GM12874 (cell line): ENCODE data around the gene DUSP16.

Source experiments
- CTCF ChIP-seq: IDR thresholded peaks from 2 replicates; pipeline ENCODE4 v1.5.1; 2011; ENCODE audit warnings: low read depth, mild to moderate bottlenecking, control low read depth, low read length, moderate library complexity; ENCODE audit not compliant: insufficient read depth

Gene DUSP16

DNA sequence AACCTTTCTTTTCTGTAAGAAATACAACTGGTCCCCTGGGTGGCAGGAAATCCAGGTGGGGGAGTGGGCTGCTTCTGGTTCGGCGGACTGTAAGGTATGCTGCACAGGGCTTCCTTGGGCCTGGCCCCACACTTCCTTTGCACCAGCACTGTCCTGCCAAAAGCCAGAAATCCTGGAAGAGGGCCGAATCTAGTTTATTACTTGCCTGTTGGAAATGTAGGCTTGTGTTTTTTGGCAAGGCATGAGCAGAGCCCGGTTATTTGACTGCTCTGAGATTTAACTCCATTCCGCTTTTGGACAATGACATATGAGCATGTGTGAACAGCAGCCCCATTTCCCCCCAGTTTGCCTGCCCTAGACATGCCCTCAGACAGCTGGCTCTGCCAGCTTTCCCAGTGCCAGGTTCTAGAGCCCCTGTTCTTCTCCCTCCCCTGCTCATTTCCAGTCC, 119.2 kb downstream of the DUSP16 start:
- no peak for TF ChIP-seq CTCF

DNA sequence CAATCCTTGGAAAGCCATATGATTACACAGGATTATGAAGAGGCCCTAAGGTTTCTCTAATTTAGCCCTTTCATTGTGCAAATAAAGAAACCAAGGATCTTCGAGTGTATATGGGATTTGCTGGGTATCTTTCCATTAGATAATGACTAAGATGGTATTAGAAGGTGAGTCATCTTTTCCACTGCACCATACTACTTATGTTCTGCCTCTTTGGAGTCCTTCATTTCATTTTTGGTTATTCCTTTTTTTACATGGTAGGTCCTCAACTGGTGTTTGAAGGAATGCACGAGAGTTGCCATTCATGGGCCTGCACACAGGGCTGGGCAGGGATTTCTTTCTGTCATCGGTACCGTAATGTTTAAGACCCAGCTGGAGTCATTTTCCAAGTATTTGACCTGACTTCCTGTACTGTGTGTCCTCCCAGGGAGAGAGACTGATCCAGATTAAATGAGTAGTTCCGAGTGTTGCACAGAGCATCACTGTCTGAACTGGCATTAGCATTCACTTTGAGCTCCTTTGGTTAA, 120.1 kb downstream of the DUSP16 start:
- TF ChIP-seq CTCF: no peak

DNA sequence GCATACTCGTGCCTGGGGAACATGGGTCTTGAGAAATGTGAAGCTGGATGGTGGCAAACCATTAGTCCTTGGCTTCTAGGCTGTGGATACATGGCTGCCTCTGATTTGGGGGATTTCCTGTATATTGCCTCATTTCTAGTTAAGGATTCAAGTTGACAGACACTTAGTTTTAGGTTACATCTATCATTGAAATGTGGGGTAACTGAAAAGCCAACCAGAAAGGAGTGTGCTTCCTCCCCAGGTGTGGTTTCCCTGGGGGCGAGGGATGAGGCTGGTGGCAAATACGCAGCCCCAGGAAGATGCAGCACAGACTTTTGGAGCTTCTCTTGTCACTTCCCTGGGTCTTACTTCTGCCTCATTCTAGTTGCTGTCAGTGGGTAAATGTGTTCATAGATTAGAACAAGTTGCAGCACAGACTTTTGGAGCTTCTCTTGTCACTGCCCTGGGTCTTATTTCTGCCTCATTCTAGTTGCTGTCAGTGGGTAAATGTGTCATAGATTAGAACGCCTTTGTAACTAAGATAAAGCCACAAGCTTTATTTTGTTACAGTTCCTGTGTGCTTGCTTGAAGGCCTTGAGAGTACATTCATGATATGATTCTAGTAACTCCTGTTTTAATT, 120.7 kb downstream of the DUSP16 start:
- no peak for TF ChIP-seq CTCF

DNA sequence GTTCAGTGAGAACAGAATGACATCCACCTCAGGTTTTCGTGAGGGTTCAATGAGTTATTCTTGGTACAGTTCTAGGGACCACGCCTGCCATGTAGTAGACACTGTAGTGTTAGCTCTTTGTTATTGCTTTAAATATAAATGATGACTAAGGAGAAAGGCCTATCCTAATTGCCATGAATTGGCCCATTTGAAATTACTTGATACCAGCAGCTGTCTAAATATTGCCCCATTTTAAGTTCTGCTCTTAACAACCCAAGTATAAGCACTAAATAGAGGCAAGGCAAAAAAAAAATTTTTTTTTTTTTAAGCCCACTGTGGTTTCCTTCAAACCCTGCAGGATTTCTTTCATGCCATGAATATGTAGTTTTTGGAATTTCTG, 121.2 kb downstream of the DUSP16 start:
- no peak for TF ChIP-seq CTCF

DNA sequence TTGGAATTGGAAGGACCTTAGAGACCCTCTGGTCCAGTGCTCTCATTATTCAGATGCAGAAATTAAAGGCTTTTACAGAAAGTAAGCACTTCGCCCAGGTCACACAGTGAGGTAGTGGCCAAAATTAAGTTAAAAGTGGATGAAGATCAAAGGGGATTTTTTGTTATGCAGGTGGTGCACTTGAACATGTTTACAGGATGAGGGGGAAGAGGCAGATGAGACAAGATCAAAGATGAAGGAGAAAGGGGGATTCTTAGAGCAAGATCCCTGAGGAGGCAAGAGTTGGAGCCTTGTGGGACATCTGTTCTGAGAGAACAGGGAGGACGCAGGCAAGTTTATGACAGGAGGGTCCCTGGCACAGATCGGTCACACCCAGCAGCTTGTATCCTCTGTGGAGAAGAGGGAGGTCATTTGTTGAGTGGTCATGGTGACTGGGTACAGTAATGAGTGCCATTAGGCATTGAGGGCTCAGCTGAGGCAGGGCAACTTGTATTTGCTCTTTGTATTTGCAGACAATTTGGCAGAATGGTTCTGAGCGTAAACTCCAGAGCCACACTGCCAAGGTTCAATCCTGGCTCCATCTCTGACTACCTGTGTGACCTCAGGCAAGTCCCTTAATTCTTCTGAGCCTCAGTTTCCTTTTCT, 121.8 kb downstream of the DUSP16 start:
- TF ChIP-seq CTCF: no peak

- TF ChIP-seq CTCF: no peak
These were observed 123.0 kb downstream of the DUSP16 start for GRCh38 chr12:12439636-12440035.

- TF ChIP-seq CTCF: no peak
These were observed 125.8 kb downstream of the DUSP16 start for GRCh38 chr12:12436831-12437345.
